ENCODE results near the gene IMPG1.
"Not testable (repeated sequence)": the region's sequence is repeated elsewhere in the genome, so short reads cannot be mapped to it uniquely, and the experiment has no call there.

IMPG1 gene

GRCh38 chr6:75931011-75931680 lies 141.3 kb downstream of the IMPG1 start:
- Histone ChIP-seq H3K27ac (ENCODE audit: low read depth, low read length) (no peak overlapping the region), H3K9me3 (ENCODE audit: control insufficient read depth, insufficient read depth, low read length) (no peaks in the 10 kb centered on the region), H3K36me3 (ENCODE audit: control insufficient read depth, insufficient read depth, low read length) (no peaks in the 10 kb centered on the region), H3K4me3 (ENCODE audit: low read depth, low read length) (no peak overlapping the region), H3K27me3 (ENCODE audit: control insufficient read depth, insufficient read depth, low read length) (peaks cover 12% of the 10 kb centered on the region), H3K4me1 (ENCODE audit: control insufficient read depth, insufficient read depth, low read length) (peaks cover 22% of the 10 kb centered on the region), H3K9ac (ENCODE audit: low read depth, low read length) (no peak overlapping the region)

DNA sequence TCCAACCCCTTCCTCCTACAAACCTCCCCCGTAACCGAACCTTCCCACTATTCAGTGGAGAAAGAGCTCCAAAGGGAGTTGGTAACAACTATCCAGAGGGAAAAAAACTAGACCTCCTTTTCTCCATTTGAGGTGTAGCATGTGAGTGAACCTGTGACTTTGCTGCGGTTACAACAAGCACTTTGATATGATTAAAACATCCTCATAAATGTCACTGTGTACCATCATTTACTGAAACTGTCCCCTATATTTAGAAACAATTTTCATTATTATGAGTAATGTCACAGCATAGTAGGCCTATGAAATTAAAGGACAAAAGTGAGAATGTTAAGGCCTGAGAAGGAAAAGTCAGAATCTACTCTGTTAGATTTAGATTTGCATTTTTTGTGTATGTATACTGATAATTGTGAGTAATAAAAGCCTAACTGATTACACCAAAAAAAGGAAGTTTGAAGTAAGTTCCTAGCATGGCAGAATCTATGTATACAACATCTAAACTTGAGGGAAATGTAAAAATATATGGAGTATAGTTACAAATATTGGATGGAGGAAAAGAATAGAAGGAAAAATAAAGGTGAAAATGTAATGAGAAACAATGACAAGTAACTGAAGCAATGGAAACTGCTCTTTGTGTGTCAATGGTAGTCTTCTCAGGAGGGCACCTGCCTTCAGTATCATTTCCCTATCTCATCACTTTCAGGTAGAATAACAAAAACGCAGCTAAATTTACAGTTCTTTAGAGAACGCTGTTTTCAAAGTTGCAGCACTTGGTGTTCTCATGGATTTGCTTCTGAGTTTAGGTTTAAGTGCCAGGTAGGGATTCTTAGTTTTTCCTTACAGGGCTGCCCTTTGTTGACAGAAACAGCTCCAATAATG lies 145.9 kb downstream of the IMPG1 start:
- H3K4me3 ChIP-seq (ENCODE audit: low read depth, low read length) = no peak overlapping the region
- no peaks in the 10 kb centered on the region for H3K36me3 ChIP-seq (ENCODE audit: control insufficient read depth, insufficient read depth, low read length)
- H3K27me3 ChIP-seq (ENCODE audit: control insufficient read depth, insufficient read depth, low read length) = no peaks in the 10 kb centered on the region
- H3K9me3 ChIP-seq (ENCODE audit: control insufficient read depth, insufficient read depth, low read length) = no peaks in the 10 kb centered on the region
- no peak overlapping the region for H3K27ac ChIP-seq (ENCODE audit: low read depth, low read length)
- peaks cover 11% of the 10 kb centered on the region; the same call in 1 of the 2 replicates for H3K4me1 ChIP-seq (ENCODE audit: control insufficient read depth, insufficient read depth, low read length)
- no peak overlapping the region for H3K9ac ChIP-seq (ENCODE audit: low read depth, low read length)

DNA sequence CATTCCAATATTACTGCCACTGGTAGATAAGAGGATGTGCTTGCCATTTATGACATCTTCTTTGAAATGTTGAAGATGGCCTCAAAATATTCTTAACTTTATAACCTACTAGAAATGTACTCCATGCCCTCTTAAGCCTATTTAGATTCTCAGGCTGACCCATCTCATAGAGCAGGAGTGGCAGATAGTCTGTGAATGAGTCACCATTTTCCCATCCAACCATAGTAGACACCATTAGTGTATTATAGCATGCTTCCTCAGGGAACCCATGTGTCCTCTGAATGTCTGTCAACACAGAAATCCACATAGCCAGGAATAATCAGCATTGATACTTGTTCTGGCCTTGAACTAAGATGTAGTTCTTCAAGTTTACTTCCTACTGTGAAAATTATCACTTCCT lies 150.2 kb downstream of the IMPG1 start:
- H3K27me3 ChIP-seq (ENCODE audit: control insufficient read depth, insufficient read depth, low read length) = no peaks in the 10 kb centered on the region
- no peaks in the 10 kb centered on the region for H3K9me3 ChIP-seq (ENCODE audit: control insufficient read depth, insufficient read depth, low read length)
- H3K4me1 ChIP-seq (ENCODE audit: control insufficient read depth, insufficient read depth, low read length) = peaks cover 15% of the 10 kb centered on the region
- no peak overlapping the region for H3K4me3 ChIP-seq (ENCODE audit: low read depth, low read length)
- no peak overlapping the region for H3K27ac ChIP-seq (ENCODE audit: low read depth, low read length)
- no peak overlapping the region for H3K9ac ChIP-seq (ENCODE audit: low read depth, low read length)
- H3K36me3 ChIP-seq (ENCODE audit: control insufficient read depth, insufficient read depth, low read length) = 0 out of 2 replicates have a peak, but pooled peaks cover 3% of the 10 kb centered on the region

DNA sequence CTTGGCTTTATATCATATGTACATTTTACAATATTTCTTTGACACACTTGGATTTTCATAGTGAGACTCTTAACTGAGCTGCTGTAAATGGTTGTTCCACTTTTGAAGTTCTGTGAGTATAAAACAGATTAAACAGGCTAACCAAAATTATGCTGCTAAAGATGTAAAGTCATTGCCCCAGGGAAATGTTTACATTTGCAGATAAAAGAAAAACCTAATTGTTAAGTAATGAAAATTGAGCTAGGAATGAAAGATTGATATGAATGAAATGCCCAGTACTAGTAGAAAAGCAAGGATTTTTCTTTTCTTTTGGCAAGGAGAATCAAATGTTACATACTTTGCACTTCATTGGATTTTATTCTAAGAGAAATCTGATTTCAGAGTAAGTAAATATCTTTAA lies 159.4 kb downstream of the IMPG1 start:
- Histone ChIP-seq H3K27ac (ENCODE audit: low read depth, low read length) (no peak overlapping the region), H3K9ac (ENCODE audit: low read depth, low read length) (no peak overlapping the region), H3K36me3 (ENCODE audit: control insufficient read depth, insufficient read depth, low read length) (peaks cover 4% of the 10 kb centered on the region; the same call in 1 of the 2 replicates)

GRCh38 chr6:75907444-75907843 lies 165.0 kb downstream of the IMPG1 start:
- no peak overlapping the region for H3K4me3 ChIP-seq (ENCODE audit: low read depth, low read length)

More for the DNA sequence above, 159.4 kb downstream of the IMPG1 start:
- Histone ChIP-seq H3K4me3 (ENCODE audit: low read depth, low read length) (no peak overlapping the region), H3K4me1 (ENCODE audit: control insufficient read depth, insufficient read depth, low read length) (peaks cover 7% of the 10 kb centered on the region), H3K9me3 (ENCODE audit: control insufficient read depth, insufficient read depth, low read length) (no peaks in the 10 kb centered on the region), H3K27me3 (ENCODE audit: control insufficient read depth, insufficient read depth, low read length) (no peaks in the 10 kb centered on the region)

DNA sequence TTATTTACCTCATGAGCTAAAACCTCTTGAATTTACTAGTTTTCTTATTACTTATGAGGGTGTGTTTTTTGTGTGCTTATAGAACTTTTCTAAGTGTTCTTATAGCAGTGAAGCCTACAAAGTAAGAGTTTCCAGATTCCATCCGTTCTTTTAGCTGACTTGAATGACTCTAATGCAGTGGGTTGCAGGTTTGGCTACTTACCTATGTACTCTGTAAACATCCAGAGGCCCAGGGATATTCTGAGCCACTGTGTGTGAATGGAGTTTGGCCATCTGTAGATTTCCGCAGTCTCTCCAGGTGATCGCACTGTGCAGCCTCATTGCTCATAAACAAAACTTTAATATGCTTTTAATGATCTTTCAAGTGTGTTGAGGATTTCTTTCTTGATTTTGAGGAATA lies 165.6 kb downstream of the IMPG1 start:
- Histone ChIP-seq H3K36me3 (ENCODE audit: control insufficient read depth, insufficient read depth, low read length) (no peaks in the 10 kb centered on the region), H3K4me1 (ENCODE audit: control insufficient read depth, insufficient read depth, low read length) (no peaks in the 10 kb centered on the region), H3K27me3 (ENCODE audit: control insufficient read depth, insufficient read depth, low read length) (no peaks in the 10 kb centered on the region), H3K4me3 (ENCODE audit: low read depth, low read length) (no peak overlapping the region), H3K27ac (ENCODE audit: low read depth, low read length) (no peak overlapping the region), H3K9ac (ENCODE audit: low read depth, low read length) (no peak overlapping the region), H3K9me3 (ENCODE audit: control insufficient read depth, insufficient read depth, low read length) (peaks cover 6% of the 10 kb centered on the region; the same call in 1 of the 2 replicates)

More at GRCh38 chr6:75907444-75907843, 165.0 kb downstream of the IMPG1 start:
- H3K4me1 ChIP-seq (ENCODE audit: control insufficient read depth, insufficient read depth, low read length) = no peaks in the 10 kb centered on the region
- no peaks in the 10 kb centered on the region for H3K36me3 ChIP-seq (ENCODE audit: control insufficient read depth, insufficient read depth, low read length)
- peaks cover 6% of the 10 kb centered on the region; the same call in 1 of the 2 replicates for H3K9me3 ChIP-seq (ENCODE audit: control insufficient read depth, insufficient read depth, low read length)
- H3K9ac ChIP-seq (ENCODE audit: low read depth, low read length) = no peak overlapping the region
- no peaks in the 10 kb centered on the region for H3K27me3 ChIP-seq (ENCODE audit: control insufficient read depth, insufficient read depth, low read length)
- H3K27ac ChIP-seq (ENCODE audit: low read depth, low read length) = no peak overlapping the region

GRCh38 chr6:75905129-75905528 lies 167.3 kb downstream of the IMPG1 start:
- H3K9ac ChIP-seq (ENCODE audit: low read depth, low read length); H3K27me3 ChIP-seq (ENCODE audit: control insufficient read depth, insufficient read depth, low read length); H3K4me1 ChIP-seq (ENCODE audit: control insufficient read depth, insufficient read depth, low read length); H3K27ac ChIP-seq (ENCODE audit: low read depth, low read length); H3K9me3 ChIP-seq (ENCODE audit: control insufficient read depth, insufficient read depth, low read length); H3K36me3 ChIP-seq (ENCODE audit: control insufficient read depth, insufficient read depth, low read length); H3K4me3 ChIP-seq (ENCODE audit: low read depth, low read length): not testable (repeated sequence)

- not testable (repeated sequence) for H3K36me3 ChIP-seq (ENCODE audit: control insufficient read depth, insufficient read depth, low read length); H3K9me3 ChIP-seq (ENCODE audit: control insufficient read depth, insufficient read depth, low read length); H3K27ac ChIP-seq (ENCODE audit: low read depth, low read length); H3K4me3 ChIP-seq (ENCODE audit: low read depth, low read length); H3K9ac ChIP-seq (ENCODE audit: low read depth, low read length); H3K4me1 ChIP-seq (ENCODE audit: control insufficient read depth, insufficient read depth, low read length); H3K27me3 ChIP-seq (ENCODE audit: control insufficient read depth, insufficient read depth, low read length)
Observed at GRCh38 chr6:75900216-75900615, 172.2 kb downstream of the IMPG1 start.

DNA sequence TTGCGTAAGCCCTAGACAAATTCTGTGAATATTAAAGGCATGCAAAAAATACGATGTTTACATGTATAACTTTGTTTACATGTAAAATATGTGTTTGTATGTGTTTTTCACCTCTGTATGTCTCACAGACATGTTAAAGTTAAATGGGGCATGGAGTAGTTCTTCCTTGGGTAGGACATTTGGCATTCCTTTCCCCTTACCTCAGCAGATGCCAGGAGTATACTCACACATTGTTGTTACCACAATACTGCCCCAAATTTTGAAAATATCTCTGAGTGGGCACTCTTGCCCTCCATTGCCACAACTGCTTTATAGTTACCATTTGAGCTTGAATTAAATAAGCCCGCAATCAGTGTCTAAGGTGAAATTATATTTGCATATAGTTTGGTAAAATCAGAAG lies 175.9 kb downstream of the IMPG1 start:
- 0 out of 2 replicates have a peak, but pooled peaks cover 4% of the 10 kb centered on the region for H3K4me1 ChIP-seq (ENCODE audit: control insufficient read depth, insufficient read depth, low read length)
- H3K27ac ChIP-seq (ENCODE audit: low read depth, low read length) = no peak overlapping the region
- no peak overlapping the region for H3K4me3 ChIP-seq (ENCODE audit: low read depth, low read length)
- H3K9ac ChIP-seq (ENCODE audit: low read depth, low read length) = no peak overlapping the region
- H3K9me3 ChIP-seq (ENCODE audit: control insufficient read depth, insufficient read depth, low read length) = no peaks in the 10 kb centered on the region
- peaks cover 19% of the 10 kb centered on the region for H3K36me3 ChIP-seq (ENCODE audit: control insufficient read depth, insufficient read depth, low read length)
- no peaks in the 10 kb centered on the region for H3K27me3 ChIP-seq (ENCODE audit: control insufficient read depth, insufficient read depth, low read length)

GRCh38 chr6:75893776-75894152 lies 178.7 kb downstream of the IMPG1 start:
- Histone ChIP-seq H3K9me3 (ENCODE audit: control insufficient read depth, insufficient read depth, low read length) (no peaks in the 10 kb centered on the region), H3K4me3 (ENCODE audit: low read depth, low read length) (no peak overlapping the region), H3K27me3 (ENCODE audit: control insufficient read depth, insufficient read depth, low read length) (no peaks in the 10 kb centered on the region), H3K27ac (ENCODE audit: low read depth, low read length) (no peak overlapping the region), H3K36me3 (ENCODE audit: control insufficient read depth, insufficient read depth, low read length) (peaks cover 25% of the 10 kb centered on the region), H3K9ac (ENCODE audit: low read depth, low read length) (no peak overlapping the region), H3K4me1 (ENCODE audit: control insufficient read depth, insufficient read depth, low read length) (0 out of 2 replicates have a peak, but pooled peaks cover 4% of the 10 kb centered on the region)

Measured in HUES48 (cell line).